Sciatic nerve (tissue), 2 donors: ENCODE data around the gene TMC1. TPM values are rescaled to one million over a fixed set of nuclear protein-coding genes. Genes with fewer than 3 reads are reported as not detected.
A peak's percentile ranks its signal among the peaks of the same experiment; 100 is the strongest.

Experiments used
- ATAC-seq: fragments of 200-7000 bp; cut with Tn5 transposase; one replicate; pipeline ENCODE4 v1.9.1; 2020; ENCODE audit warnings: mild to moderate bottlenecking, moderate library complexity
- DNase-seq: peaks from one replicate; pipeline ENCODE4 v3.0.0-alpha.2; 2020; ENCODE audit warnings: low spot score
- intact Hi-C: fragments of 100-400 bp; cut with DNase I; formaldehyde crosslinking; loops from one replicate; pipeline ENCODE4 v1.14.2; 2022
- total RNA-seq: library from RNA; stranded (reverse); fragmentation: NEBNext Ultra II Directional; extraction: Animal tissue kit (Norgen Biotek cat#: 25700); gene quantifications from one replicate; pipeline ENCODE4 v1.2.1, GENCODE V29; 2021
- donor health status: DM: no; HTN: no; CAD: no.
- donor health status: DM: no; HTN: no; CAD: no.

Gene TMC1
- total RNA-seq, 1 donor from 2014 or later: 0.36 TPM

- DNase-seq (no peak), ATAC-seq (no peak)
- intact Hi-C loops: no loop called here
These were observed 38.7 kb downstream of the TMC1 start for GRCh38 chr9:72560086-72560485.

GRCh38 chr9:72563806-72564205, 42.4 kb downstream of the TMC1 start:
- intact Hi-C loops: no loop called here
- DNase-seq (no peak), ATAC-seq (no peak)

DNA sequence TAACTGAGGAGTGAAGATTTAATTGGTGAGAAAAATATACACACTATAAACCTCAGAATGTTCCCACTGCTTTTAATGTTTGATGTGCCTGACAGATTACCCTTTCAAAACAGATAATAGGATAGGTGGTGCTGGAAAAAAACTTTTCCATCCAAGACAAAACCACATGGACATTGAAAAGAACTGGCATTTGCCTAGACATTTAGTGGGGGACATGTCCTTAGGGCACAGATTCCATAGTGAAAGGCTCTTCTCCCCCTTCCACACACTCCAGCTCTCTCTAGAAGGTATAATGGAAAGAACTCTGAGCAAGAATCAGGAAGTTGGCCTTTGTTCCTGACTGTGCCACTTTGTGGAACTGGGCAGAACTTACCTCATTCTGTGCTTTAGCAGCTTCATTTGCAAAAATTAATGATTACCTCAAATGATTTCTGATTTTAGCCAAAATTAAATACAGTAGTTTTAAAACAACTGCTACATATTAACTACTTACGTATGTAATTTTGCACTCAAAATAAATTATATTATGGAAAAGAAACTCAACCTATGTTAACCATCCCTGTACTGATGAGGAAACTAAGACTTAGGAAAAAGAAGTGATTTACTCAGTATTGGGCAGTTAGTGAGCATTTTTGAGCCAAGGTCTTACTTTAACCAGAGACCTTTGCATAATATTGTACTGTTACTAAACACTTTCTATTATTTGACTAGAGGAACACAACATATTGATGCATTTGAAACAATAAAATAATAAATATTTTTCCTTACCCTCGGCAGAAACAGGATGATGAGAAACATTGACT, 43.3 kb downstream of the TMC1 start:
- intact Hi-C loops: no loop called here
- ATAC-seq: no peak
- DNase-seq: no peak

DNA sequence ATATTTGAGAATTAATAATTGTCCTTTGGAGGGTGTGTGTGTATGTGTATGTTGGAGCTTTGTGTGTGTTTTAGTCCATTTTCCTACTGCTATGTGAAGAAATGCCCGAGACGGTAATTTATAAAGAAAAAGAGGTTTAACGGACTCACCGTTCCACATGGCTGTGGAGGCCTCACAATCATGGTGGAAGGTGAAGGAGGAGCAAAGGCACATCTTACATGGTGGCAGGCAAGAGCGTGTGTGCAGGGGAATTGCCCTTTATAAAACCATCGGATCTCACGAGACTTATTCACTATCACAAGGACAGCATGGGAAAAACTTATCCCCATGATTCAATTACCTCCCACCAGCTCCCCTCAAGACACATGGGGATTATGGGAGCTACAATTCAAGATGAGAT, 44.1 kb downstream of the TMC1 start:
- intact Hi-C loops: no loop called here
- DNase-seq (no peak), ATAC-seq (no peak)

DNA sequence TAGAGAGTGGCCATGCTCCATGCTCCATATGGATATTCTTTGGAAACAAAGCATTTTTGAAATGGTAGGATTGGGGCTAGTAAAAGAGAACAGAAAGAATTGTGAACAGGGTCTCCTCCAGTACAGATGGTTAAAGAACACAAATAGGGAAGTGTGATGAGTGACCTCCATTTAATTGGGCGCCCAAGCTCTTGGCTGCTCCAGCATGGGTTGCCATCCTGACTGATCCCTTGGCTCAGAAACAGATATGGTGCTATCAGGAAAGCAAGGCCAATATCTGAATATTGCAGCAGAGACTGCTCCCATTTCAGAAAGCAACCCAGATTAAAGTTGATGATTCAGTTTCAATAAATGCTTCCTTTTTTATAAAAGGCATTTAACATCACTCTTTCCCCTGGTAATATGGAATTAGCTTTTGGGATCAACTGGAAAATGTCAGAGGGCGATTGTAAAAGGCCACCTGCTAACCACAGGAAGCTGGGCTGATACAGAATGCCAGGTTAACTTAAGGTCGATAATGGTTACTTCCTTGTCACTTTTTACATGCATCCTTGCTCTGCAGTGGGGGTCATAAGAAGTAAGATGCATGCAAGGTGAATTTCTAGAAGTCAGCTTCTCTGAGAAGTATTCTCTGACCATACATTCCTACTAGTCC, 52.9 kb downstream of the TMC1 start:
- DNase-seq: no peak
- no peak for ATAC-seq
- intact Hi-C loops: no loop called here

DNA sequence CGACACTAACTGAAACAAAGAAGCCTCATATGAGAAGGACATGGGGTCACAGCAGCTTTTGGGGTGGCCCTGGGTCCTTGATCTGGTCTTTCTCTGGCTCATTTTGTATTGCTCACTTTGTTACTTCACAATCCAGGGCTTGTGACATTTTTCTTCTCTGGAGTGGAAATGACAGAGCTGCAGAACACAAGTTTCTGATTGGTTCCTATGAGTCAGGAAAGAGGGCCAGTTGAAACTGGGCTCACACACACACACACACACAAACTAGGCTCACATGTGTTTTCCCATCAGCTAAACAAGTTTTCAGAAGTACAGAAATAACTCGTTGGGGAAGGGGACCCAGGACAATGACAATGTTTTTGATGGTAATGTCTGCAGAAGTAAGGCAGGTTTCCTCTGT, 54.3 kb downstream of the TMC1 start:
- ATAC-seq (no peak), DNase-seq (no peak)
- intact Hi-C loops: no loop called here

- intact Hi-C loops: no loop called here
- ATAC-seq: no peak
These were observed 54.7 kb downstream of the TMC1 start for GRCh38 chr9:72576087-72576486.

GRCh38 chr9:72577212-72577753, 55.9 kb downstream of the TMC1 start:
- DNase-seq (no peak), ATAC-seq (peak; percentile 68)
- intact Hi-C loops: no loop called here

More at GRCh38 chr9:72576087-72576486, 54.7 kb downstream of the TMC1 start:
- no peak for DNase-seq

DNA sequence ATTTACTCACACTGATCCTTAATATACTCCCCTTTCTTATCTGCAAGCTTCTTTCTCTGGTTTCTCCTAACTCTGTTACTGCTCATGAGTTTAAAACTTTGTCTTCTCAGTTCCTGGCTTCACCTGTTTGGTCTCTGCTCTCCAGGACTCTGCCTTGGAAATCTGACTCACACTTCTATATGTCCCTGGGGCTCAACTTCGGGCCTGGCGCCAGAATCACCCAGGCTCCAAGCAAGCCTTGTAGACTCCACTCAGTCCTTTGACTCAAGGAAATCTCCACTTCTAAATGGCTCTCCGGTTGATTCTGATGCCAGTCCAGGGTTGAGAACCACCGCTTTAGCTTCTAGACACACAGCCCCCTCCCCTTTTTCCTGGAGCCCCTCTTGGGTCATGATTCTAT, 57.8 kb downstream of the TMC1 start:
- intact Hi-C loops: no loop called here
- DNase-seq (peak; percentile 71), ATAC-seq (peak; percentile 38)

DNA sequence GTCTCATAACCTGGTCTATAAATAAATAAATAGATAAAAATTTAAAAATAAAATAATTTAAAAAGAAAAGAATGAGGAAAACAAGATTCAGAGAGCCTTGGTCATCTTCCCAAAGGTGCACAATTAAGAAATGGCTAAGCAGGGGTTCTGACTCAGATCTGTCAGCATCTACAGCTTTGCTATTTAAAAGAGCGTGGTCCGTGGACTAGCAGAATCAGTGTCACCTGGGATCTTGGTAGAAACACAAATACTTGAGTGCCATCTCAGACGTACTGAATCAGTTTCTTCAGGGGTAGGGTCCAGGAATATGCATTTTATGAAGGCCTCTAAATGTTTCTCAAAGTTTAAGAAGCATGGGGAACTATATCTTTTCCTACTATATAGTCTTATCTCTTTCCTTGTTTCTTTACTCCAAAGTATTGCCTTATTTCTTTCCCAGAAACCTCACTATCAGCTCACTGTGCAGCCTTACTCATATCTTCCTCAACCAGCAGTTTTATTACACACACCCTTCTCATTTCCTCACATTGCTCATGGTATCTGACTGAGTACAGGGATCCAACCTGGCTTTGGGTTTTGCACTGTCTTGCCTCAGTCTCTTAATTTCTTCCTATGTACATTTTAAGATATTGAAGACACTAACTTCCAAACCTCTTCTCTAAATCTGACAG, 58.6 kb downstream of the TMC1 start:
- no peak for ATAC-seq
- intact Hi-C loops: loop anchor here (5.0 kb wide), 1 partner anchor 1247 kb away; no protein-coding TSS in a partner anchor
- no peak for DNase-seq

DNA sequence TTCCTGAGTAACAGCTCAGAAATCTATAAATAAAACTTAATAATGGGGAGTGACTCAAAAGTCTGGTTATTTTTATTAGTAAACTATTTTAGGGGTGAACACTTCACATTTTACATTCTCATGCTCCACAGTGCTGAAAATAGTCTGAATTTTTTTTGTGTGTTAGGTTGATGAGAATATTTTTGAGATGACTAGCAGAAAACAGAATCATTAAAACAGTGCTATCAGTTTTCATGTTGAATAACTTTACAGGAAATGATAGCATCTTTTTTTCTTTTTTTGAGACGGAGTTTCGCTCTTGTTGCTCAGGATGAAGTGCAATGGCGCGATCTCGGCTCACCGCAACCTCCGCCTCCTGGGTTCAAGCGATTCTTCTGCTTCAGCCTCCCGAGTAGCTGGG, 60.3 kb downstream of the TMC1 start:
- intact Hi-C loops: loop anchor here (5.0 kb wide), 1 partner anchor 1246 kb away; no protein-coding TSS in a partner anchor
- no peak for DNase-seq

GRCh38 chr9:72583370-72583769, 62.0 kb downstream of the TMC1 start:
- intact Hi-C loops: loop anchor here (5.0 kb wide), 1 partner anchor 1244 kb away; no protein-coding TSS in a partner anchor
- ATAC-seq (no peak), DNase-seq (no peak)

More for the DNA sequence above, 60.3 kb downstream of the TMC1 start:
- no peak for ATAC-seq

DNA sequence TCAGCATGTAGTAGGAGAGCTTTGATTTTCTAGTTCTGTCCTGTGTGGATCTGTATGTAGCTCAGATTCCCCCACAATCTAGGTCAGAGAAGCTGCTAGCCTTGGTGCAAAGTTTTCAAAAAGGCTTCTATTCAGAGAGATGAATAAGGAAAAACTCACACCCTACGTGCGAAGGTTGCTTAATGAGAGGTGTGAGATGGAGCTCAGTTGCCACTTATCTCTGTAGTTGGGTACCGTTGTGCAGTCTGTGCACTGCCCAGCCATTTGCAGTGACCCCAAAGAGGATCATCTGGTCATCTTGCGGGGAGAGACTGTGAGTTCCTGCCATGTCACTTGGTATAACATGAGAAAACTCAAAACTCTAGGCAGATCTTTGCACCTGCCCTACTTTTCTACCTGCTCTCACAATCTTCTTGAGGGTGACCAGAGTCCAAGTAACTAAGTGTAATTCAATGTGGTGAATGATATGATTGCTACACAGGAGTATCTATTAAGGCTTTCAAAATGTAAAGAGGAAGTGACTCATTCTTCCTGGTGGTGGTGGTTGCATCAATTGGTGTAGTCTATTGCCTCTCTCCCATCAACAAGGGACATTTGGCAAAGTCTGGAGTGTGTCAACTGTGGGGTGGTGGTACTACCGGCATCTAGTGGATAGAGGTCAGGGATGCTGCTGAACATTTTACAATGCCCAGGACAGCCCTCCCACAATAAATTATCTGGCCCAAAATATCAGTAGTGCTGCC, 65.2 kb downstream of the TMC1 start:
- ATAC-seq (peak; percentile 38), DNase-seq (no peak)
- intact Hi-C loops: no loop called here

DNA sequence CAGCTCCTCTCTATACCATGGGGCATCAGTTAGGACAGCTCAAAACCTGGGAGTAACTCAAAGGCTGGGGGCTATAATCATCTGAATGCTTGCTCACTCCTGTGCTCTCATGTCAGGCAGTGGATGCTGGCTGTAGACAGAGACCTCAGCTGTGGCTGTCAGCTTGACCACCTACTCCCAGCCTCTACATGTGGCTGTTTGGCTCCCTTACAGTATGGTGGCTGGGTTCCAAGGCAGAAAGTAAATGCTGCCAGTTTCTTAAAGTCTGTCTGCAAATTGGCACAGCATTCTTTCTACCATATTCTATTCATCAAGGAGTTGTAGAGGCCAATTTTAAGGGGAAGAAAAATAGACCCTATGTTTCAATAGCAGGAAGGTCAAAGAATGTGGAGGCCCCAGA, 66.9 kb downstream of the TMC1 start:
- ATAC-seq (peak; percentile 18), DNase-seq (no peak)
- intact Hi-C loops: no loop called here

GRCh38 chr9:72589667-72590521, 68.5 kb downstream of the TMC1 start:
- no peak for ATAC-seq
- intact Hi-C loops: loop anchor here (5.0 kb wide), 2 partner anchors 293 to 308 kb away; no protein-coding TSS in a partner anchor
- DNase-seq: no peak

DNA sequence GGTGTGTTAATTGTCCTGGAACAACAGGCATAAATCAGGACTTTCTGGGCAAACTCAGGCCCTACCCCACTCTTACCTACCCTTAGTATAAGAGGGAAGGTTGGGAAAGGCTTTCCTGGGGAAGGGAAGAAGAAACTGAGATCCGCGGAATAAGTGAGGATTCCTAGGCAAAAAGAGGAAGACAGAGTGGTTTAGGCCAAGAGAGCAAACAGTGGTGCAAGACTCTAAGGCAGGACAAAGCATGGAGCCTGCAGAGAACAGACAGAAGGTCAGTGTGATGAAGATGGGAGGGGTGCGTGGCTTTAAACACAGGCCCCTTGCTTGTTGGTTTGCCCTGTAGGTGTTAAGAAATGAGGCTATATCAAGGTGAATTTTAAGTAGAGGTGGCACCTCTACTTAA, 69.4 kb downstream of the TMC1 start:
- ATAC-seq (no peak), DNase-seq (no peak)
- intact Hi-C loops: loop anchor here (5.0 kb wide), 2 partner anchors 294 to 309 kb away; no protein-coding TSS in a partner anchor

DNA sequence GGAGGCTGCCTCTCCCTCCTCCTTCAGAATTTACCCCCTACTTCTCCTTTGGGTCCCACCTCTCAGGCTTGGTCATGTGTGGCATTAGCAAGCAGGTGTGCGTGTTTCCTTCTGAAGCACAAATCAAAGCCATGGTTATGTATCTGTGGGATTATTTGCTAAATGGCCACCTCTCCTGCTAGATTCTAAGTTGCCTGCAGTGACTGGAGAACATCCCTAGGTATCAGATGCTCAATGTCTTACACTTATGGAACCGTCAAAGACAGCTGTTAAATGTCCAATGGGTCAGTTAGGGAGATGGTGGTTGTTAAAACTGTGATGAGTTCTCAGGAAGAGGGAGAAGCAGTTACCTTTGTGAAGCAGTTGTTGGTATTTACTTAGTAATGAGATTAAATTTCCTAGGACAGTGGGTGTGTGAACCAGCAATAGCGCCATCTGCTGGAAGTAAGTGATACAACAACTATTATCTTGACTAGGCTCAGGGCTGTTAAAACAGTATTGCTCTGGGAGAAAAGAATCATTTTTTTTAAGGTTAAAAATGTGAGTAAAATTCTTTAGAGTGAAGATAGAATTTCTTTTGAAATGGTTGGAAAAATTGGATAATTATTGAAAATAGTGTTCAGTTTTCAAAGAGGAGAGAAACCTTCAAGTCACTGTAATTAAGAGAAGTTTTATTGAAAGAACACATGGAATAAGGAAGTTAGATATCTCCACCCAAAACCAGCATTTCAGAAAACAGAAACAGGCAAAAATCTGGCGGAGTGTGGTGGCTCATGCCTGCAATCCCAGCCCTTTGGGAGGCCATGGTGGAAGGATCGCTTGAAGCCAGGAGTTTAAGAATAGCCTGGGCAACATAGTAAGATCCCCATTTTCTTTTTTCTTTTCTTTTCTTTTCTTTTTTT, 71.3 kb downstream of the TMC1 start:
- ATAC-seq (peak; percentile 90), DNase-seq (no peak)
- intact Hi-C loops: loop anchor here (5.0 kb wide), 2 partner anchors 295 to 310 kb away; no protein-coding TSS in a partner anchor
